ENCODE results near the gene TEDDM1.

GRCh38 chr1:182385885-182386853 lies 14.3 kb downstream of the TEDDM1 start:
- no peak for TF ChIP-seq CTCF (IDR thresholded peaks at IDR 0.05)
- TF ChIP-seq POLR2A (IDR thresholded peaks at IDR 0.05): no peak

Measured in Peyer's patch (tissue), 4 donors.